HG03135 (cell line): ENCODE data around the gene EPC2.

Source experiments
- ATAC-seq: cut with Tn5 transposase; IDR thresholded peaks from one replicate; pipeline ENCODE4 v1.9.1; 2021; ENCODE audit warnings: mild to moderate bottlenecking, moderate library complexity; ENCODE audit not compliant: unreplicated experiment

Gene EPC2

GRCh38 chr2:148794558-148794957, 150.0 kb downstream of the EPC2 start:
- ATAC-seq = no peak

DNA sequence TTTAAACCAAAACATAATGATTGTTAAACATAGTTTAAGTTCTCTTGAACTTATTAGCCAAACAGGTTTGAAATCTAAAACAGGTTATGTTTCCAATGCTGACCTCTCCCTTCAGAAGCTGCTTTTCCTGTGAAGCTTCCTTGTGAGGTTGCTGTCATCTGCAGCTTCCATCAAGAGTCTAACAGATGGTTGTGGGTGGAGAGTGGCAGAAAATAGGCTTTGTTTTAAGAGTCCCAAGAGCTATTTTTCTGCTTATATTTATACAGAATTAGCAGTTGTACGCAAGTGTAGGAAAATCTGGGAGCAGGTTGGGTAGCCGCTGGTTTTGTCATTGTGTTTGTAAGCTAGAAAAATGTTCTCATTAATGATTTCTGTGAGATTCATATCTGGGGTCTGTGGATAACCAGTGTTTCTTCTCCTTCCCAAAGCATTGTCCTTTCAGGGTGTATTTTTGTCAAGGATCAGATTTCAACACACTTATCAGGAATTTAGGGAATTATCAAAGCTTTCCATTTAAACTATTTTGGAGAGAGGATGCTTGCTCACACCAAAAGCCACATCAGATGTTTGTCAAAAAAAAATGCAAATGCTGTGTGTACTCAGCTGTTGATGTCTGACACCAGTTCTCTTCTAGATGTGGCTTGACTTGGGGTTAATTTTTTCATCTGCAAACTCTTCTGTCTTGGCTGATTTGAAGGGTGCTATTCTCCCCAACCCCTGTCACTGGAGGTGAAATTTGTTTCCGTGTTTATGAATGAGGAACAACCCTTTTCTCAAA, 152.4 kb downstream of the EPC2 start:
- no peak for ATAC-seq

DNA sequence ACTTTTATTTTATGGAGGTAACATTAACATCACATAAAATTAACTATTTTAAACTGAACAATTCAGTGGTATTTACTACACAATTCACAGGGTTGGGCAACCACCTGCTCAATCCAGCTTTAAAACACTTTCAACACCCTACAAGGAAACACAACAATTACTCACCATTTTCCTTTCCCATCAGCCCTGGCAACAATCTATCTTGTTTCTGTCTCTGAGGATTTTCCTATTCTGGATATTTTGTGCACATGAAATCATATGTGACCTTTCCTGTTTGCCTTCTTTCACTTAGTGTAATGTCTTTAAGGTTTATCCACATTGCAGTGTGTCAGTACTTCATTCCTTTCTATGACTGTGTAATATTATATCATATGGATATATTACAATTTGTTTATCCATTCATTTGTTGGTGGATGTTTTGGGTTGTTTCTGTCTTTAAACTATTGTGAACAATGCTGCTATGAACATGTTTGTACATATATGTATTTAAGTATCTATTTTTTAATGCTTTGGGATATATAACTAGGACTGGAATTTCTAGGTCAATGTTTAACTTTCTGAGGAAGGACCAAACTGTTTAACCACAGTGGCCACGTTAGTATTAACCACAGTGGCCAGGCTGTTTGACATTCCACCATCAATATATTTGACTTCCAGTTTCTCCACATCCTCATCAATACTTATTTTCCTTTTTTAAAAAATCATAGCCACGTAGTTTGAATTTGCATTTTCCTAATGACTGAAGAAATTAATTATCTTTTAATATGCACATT, 158.1 kb downstream of the EPC2 start:
- ATAC-seq = no peak

DNA sequence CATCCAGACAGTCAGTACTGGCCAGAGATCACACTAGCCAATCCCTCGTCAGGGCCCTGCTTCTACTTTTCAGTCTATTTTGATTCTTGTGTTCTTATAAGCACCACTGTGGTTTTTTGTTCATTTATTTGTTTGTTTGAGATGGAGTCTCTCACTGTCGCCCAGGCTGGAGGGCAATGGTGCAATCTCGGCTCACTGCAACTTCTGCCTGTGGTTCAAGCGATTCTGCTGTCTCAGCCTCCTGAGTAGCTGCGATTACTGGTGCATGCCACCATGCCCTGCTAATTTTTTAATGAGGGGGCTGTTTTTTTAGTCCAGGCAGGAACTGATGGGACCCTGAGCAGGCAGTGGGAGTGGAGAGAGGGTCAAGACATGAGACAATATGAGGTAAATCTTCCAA, 165.5 kb downstream of the EPC2 start:
- ATAC-seq = no peak

GRCh38 chr2:148812306-148812705, 167.8 kb downstream of the EPC2 start:
- no peak for ATAC-seq

- ATAC-seq = peak; percentile 98
Observed at GRCh38 chr2:148813603-148814065, 169.1 kb downstream of the EPC2 start.

DNA sequence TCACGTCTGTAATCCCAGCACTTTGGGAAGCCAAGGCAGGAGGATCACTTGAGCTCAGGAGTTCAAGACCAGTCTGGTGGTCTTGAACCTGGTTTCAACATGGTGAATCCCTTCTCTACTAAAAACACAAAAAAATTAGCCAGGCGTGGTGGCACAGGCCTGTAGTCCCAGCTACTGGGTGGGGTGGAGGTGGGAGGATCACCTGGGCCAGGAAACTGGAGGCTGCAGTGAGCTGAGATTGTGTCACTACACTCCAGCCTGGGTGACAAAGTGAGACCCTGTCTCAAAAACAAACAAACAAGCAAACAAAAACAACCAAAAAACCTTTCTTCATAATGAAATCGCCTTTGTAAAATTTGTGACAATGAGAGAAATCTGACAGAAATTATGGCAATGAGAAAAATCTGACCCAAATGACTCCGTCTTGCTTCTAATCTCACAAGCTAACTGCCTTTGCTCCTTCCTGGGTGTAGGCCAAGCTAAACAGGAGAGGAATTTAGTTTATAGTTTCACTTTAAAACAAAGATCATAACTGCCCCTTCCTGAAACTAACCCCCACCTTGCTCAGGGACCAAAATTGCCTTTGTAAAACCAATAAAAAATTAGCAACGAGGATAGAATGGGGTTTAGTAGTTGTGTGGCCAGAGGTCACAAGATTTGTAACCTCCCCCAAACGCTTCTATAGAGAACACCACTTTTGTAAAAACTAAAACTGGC, 169.8 kb downstream of the EPC2 start:
- no peak for ATAC-seq

DNA sequence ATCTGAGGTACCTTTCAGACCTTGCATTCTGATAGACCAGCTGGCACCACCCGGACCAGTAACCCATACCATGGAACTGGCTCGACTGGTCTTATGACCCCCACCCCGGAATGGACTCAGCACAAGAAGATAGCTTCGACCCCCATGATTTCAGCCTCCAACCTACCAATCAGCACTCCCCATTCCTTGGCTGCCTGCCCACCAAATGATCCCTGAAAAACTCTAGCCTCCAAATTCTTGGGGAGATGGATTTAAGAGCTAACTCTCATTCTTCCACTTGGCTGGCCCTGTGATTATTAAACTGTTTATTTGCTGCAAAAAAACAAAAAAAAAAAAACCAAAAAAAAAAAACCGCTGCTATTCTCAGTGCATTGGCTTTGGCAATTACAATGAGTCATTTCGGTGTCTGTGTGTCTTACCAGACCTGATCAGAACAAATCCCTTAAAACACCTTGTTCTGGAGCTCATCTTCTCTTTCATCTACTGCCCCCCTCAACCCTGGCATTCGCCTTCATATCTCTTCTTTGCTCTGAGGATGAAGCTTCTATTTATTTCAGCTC, 170.4 kb downstream of the EPC2 start:
- no peak for ATAC-seq

GRCh38 chr2:148816176-148816575, 171.6 kb downstream of the EPC2 start:
- ATAC-seq = no peak

DNA sequence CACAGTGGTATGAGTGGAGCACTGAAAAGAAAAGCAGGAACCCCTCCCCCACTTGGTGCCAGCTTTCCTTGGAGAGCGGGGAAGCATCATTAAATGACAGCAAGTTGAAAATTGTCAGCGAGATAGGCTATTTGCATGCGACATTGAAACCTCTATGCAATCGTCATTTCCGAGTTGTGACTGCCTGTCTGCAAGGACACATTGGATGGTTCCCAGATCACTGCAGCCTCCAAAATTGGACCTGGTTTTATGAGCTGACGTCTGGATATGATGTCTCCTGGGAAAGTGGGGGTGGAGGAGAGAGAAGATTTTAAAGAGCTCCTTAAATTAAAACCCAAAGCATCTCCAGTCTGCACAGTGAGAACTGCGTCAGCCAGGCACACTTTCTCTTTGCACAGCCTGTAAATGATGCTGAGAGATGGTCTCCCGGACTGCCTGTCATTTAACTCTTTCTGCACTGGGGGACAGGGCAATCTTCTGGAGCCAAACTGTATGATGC, 172.7 kb downstream of the EPC2 start:
- no peak for ATAC-seq

DNA sequence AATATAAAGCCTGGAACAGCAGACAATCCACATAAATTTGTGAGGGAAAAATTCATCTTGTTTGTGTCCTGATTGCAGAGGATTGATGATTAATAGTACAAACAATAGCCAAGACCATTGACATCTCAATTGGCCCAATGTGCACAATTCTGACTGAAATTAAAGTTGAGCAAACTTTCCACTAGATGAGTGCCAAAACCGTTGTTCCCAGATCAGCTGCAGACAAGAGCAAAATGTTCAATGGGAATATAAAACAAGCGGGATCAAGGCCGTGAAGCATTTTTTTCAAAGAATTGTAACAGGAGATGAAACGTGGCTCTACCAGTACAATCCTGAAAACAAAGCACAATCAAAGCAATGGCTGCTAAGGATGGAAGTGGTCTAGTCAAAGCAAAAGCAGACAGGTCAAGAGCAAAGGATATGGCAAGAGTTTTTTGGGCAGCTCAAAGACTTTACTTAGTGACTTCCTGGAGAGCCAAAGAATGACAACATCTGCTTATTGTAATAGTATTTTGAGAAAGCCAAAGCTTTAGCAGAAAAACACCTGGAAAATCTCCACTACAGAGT, 174.6 kb downstream of the EPC2 start:
- no peak for ATAC-seq

DNA sequence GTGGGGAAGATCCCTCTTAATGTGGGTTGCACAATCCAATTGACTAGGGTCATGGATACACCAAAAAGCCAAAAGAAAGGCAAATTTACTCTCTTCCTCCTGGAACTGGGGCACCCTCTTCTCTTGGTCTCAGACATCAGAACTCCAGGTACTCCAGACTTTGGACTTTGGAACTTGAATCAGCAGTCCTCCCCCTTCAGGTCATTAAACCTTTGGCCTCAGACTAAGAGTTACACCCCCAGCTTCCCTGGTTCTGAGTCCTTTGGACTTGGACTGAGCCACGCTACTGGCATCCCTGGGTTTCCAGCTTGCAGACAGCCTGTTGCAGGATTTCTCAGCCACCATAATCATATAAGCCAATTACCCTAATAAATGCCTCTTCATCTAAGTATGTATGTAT, 179.6 kb downstream of the EPC2 start:
- ATAC-seq = no peak

GRCh38 chr2:148826791-148827190, 182.2 kb downstream of the EPC2 start:
- ATAC-seq = no peak

DNA sequence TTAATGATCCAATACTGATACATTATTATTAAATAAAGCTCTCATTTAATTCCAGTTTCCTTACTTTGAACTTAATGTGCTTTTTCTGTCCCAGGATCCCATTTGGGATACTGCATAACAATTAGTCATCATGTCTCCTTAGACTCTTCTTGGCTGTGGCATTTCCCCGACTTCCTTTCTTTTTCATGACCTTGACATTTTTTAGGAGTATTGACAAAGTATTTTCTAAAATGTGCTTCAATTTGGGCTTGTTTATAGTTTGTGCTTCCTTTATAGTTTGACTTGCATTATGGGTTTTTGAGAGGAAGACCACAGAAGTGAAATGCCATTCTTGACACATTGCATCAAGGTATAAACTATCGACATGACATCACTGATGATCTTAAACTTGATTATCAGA, 184.4 kb downstream of the EPC2 start:
- no peak for ATAC-seq

DNA sequence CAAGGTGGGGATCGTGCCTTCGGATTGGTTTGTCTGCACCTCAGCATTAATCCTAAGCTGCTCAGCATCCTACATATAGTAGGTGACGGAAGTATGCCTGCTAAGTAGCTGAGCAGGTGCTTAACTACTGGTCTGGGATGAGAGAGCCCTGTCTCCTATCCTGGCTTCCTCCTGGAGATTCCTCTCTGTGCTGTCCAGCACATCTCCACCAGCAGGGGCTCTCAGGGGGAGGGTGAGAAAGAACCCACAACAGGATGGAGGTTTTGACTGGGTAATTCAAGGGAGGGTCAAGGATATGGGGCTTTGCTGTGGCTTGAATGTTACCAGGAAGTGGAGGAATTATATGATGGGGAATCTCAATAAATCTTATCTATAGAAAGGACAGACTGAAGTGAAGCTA, 185.1 kb downstream of the EPC2 start:
- ATAC-seq = no peak

DNA sequence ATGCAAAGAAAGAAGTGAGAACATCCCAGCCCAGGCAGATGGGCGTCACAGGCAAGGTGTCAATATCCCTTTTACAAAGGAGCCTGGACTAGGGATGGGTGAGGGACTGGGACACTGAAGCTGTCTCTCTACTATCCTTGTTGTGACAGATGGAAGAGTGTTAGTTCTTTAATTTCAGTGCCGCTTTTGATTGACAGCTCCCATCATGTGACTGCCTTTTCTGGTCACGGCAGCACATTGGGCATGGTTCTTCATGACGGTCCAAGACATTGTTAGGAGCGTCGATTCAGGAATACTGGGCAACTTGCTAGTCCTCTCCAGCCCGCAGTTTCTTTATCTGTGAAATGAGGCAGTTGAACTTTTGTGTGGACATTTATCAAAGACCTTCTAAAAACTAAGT, 188.1 kb downstream of the EPC2 start:
- no peak for ATAC-seq
